Gastroesophageal sphincter (tissue), 4 donors: Measurements from ENCODE around the gene RAB32. TPM values are rescaled to one million over a fixed set of nuclear protein-coding genes. Genes with fewer than 3 reads are reported as not detected.

Experiments used
- ATAC-seq: fragments of 150-250 bp; one replicate; pipeline ENCODE4 v1.9.1; 2016; ENCODE audit warnings: mild to moderate bottlenecking, moderate library complexity
- H3K27ac ChIP-seq, 4 donors: fragments of 200-600 bp; sonication (generic) in 3 of 4; 1 replicate in 3 of 4; 2 replicates in 1 of 4; pipeline ENCODE4 v1.5.1; 2016 to 2019
- H3K27me3 ChIP-seq: fragments of 200-600 bp; sonication (generic); one replicate; pipeline ENCODE4 v1.5.1; 2019
- H3K36me3 ChIP-seq, 2 donors: fragments of 200-600 bp; sonication (generic); one replicate each; pipeline ENCODE4 v1.5.1; 2019; ENCODE audit warnings: control low read depth in 1 of 2
- H3K4me1 ChIP-seq, 3 donors: fragments of 200-600 bp; sonication (generic); 1 replicate in 2 of 3; 2 replicates in 1 of 3; pipeline ENCODE4 v1.5.1; 2016 to 2019; ENCODE audit warnings: control low read depth in 2 of 3
- H3K4me3 ChIP-seq, 2 donors: fragments of 200-600 bp; sonication (generic); one replicate each; pipeline ENCODE4 v1.5.1; 2019; ENCODE audit warnings: mild to moderate bottlenecking in 1 of 2, moderate library complexity in 1 of 2
- H3K9me3 ChIP-seq, 3 donors: fragments of 200-600 bp; sonication (generic); one replicate each; pipeline ENCODE4 v1.5.1; 2017 to 2019; ENCODE audit warnings: control low read depth in 2 of 3
- EP300 ChIP-seq: sonication (generic); formaldehyde crosslinking; IDR thresholded peaks from one replicate; pipeline ENCODE4 v1.6.1; 2017; ENCODE audit warnings: antibody characterized with exemption, mild to moderate bottlenecking
- POLR2A ChIP-seq, 2 donors: fragments of 450-650 bp; IDR thresholded peaks; one replicate each; pipeline ENCODE4 v1.6.1; 2017; ENCODE audit warnings: antibody characterized with exemption in 2 of 2, mild to moderate bottlenecking in 2 of 2, moderate library complexity in 1 of 2
- POLR2AphosphoS5 ChIP-seq: sonication (generic); formaldehyde crosslinking; IDR thresholded peaks from one replicate; pipeline ENCODE4 v1.6.1; 2017; ENCODE audit warnings: antibody characterized with exemption
- WGBS, 2 donors: methylation state at CpG; one replicate each; pipeline ENCODE4 v1.1.5; 2018; ENCODE audit warnings: low coverage in 1 of 2; 5-methylcytosine and 5-hydroxymethylcytosine counted together
- total RNA-seq, 4 donors: library from RNA; depleted of rRNA; stranded (reverse); fragments of >200 nt; gene quantifications; one replicate each; pipeline ENCODE4 v1.1.0, GENCODE V29; 2016
- TF ChIP-seq, protein P1 (sequence below), 4 experiments: fragments of 200-600 bp in 2 of 4; fragments of 450-650 bp in 2 of 4; sonication (generic) in 1 of 4; IDR thresholded peaks; one replicate each; pipeline ENCODE4 v1.5.1; 2017 to 2019; ENCODE audit warnings: antibody characterized with exemption in 4 of 4, mild to moderate bottlenecking in 2 of 4, moderate library complexity in 2 of 4

The RAB32 gene
- total RNA-seq, 4 donors from 2014 or later = 23.0 to 47.4 (median 34.1) TPM

DNA sequence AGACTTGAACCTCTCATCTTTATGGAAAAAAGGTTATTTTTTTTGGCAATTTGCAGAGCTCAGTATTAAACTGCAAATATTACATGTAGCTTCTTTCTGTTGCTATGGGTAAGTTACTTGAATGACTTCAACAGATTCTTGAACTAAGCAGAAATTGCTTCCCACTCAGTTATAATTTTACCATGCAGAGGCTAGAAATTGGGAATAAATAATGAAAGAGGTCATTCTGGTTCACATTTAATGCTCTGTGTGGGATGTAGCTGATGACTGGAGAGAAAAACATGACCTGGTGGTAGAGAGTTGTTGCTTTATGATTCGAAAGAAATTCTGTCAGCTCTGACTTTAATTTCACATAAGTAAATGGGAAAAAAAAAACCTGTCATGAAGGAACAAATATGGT, 38.3 kb downstream of the RAB32 start:
- WGBS, 2 donors = 36 to 50% methylated on average over 1 of the region's 1 CpG
- Histone ChIP-seq H3K36me3 (no peaks in the 10 kb centered on the region), H3K4me1 (no peaks in the 10 kb centered on the region), H3K9me3 (no peaks in the 10 kb centered on the region), H3K4me3 (no peak overlapping the region), H3K27me3 (no peaks in the 10 kb centered on the region), H3K27ac (no peak overlapping the region)
- TF ChIP-seq, protein P1, sequence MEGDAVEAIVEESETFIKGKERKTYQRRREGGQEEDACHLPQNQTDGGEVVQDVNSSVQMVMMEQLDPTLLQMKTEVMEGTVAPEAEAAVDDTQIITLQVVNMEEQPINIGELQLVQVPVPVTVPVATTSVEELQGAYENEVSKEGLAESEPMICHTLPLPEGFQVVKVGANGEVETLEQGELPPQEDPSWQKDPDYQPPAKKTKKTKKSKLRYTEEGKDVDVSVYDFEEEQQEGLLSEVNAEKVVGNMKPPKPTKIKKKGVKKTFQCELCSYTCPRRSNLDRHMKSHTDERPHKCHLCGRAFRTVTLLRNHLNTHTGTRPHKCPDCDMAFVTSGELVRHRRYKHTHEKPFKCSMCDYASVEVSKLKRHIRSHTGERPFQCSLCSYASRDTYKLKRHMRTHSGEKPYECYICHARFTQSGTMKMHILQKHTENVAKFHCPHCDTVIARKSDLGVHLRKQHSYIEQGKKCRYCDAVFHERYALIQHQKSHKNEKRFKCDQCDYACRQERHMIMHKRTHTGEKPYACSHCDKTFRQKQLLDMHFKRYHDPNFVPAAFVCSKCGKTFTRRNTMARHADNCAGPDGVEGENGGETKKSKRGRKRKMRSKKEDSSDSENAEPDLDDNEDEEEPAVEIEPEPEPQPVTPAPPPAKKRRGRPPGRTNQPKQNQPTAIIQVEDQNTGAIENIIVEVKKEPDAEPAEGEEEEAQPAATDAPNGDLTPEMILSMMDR (IDR thresholded peaks at IDR 0.05) = no peak
- no peak for TF ChIP-seq EP300
- no peak for TF ChIP-seq POLR2AphosphoS5
- no peak for TF ChIP-seq POLR2A (IDR thresholded peaks at IDR 0.05)
- ATAC-seq = no peak

DNA sequence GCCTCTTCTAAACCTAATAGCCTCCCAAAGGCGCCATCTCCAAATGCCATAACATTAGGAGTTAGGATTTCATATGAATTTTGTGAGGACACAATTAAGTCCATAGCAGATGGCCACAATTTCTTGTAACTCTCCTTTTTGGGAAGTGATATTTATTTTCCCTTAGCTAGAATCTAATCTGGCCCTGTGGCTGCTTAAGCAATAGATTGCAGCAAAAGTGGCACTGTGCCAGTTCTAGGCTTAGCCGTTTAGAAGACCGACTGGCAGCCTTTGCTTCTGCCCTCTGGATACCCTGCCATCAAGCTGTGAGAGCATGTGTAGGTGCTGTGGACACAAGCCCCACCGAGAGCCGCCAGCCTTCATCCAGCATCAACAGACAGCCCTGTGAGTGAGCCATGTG, 39.2 kb downstream of the RAB32 start:
- TF ChIP-seq, protein P1 (IDR thresholded peaks at IDR 0.05) = no peak
- TF ChIP-seq POLR2AphosphoS5 (no peak), POLR2A (IDR thresholded peaks at IDR 0.05) (no peak), EP300 (no peak)
- no peaks in the 10 kb centered on the region for H3K4me1 ChIP-seq
- no peak overlapping the region for H3K4me3 ChIP-seq
- ATAC-seq = no peak
- WGBS, 2 donors = 50 to 60% methylated on average over 1 to 2 of the region's 5 CpGs
- no peaks in the 10 kb centered on the region for H3K9me3 ChIP-seq
- H3K27ac ChIP-seq = no peak overlapping the region
- no peaks in the 10 kb centered on the region for H3K36me3 ChIP-seq
- no peaks in the 10 kb centered on the region for H3K27me3 ChIP-seq

DNA sequence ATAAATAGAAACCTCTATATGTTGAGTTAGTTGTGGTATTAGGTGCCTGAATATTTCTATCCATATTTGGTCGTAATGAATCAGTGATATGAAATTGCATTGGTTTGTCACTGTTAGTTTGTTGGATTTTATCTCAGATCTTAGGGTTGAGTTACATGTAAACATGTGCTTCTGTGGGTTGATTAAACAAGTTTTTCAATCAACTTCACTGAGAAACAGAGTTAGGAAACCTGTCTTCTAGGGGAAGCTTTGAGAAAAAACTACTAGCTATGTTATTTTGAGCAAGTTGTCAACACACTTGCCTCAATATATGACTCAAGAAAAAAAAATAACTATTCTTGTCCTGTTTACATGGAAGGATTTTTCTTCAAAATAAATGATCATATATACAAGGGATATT, 40.3 kb downstream of the RAB32 start:
- no peaks in the 10 kb centered on the region for H3K27me3 ChIP-seq
- 36 to 55% methylated on average over 1 of the region's 1 CpG for WGBS, 2 donors
- H3K27ac ChIP-seq = no peak overlapping the region
- TF ChIP-seq EP300 (no peak), POLR2A (IDR thresholded peaks at IDR 0.05) (no peak), POLR2AphosphoS5 (no peak)
- TF ChIP-seq, protein P1 (IDR thresholded peaks at IDR 0.05) = no peak
- no peak overlapping the region for H3K4me3 ChIP-seq
- H3K9me3 ChIP-seq = no peaks in the 10 kb centered on the region
- H3K4me1 ChIP-seq = no peaks in the 10 kb centered on the region
- H3K36me3 ChIP-seq = no peaks in the 10 kb centered on the region
- ATAC-seq = no peak

DNA sequence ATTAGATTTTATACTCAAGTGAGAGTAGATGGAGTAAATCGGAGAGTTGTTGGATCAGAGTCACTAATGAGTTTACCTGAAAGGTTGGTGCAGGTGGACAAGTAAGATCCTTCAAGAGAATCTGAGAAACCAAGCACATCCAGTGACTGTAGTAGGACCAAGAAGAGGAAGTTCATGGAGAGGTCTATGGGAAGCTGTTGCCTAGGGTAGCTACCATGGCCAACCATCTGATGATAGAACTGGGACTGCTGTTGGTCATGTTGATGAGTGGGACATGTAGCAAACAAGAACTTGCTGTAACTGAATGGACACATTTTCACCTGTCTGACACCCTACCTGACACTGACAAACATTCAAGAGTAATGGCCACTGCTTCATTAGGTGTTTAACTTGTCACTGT, 43.8 kb downstream of the RAB32 start:
- TF ChIP-seq EP300 (no peak), POLR2A (IDR thresholded peaks at IDR 0.05) (no peak), POLR2AphosphoS5 (no peak)
- TF ChIP-seq, protein P1 (IDR thresholded peaks at IDR 0.05) = no peak
- H3K36me3 ChIP-seq = no peaks in the 10 kb centered on the region
- H3K4me1 ChIP-seq = no peaks in the 10 kb centered on the region
- H3K27ac ChIP-seq = no peak overlapping the region
- H3K27me3 ChIP-seq = no peaks in the 10 kb centered on the region
- ATAC-seq = no peak
- 67% methylated on average over 1 of the region's 1 CpG; no CpG with 5 or more reads in 1 of the 2 donors for WGBS, 2 donors
- H3K4me3 ChIP-seq = no peak overlapping the region
- H3K9me3 ChIP-seq = no peaks in the 10 kb centered on the region

DNA sequence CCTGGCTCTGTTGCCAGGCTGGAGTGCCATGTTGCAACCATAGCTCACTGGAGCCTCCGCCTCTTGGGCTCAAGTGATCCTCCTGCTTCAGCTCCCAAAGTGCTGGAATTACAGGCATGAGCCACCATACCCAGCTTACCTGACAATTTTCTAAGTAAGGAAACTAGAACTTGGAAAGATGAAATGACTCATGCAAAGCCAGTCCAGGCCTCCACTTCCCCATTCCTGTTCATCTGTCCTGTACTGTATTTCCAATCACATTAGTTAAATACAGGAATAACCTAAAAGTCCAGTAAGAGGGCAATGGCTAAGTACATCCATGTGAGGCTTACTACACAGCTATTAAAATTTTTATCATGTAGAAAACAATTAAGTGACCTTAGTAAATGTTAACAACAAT, 46.9 kb downstream of the RAB32 start:
- Histone ChIP-seq H3K27ac (no peak overlapping the region), H3K27me3 (no peaks in the 10 kb centered on the region), H3K4me3 (no peak overlapping the region), H3K9me3 (no peaks in the 10 kb centered on the region), H3K4me1 (no peaks in the 10 kb centered on the region), H3K36me3 (no peaks in the 10 kb centered on the region)
- no peak for ATAC-seq
- no peak for TF ChIP-seq POLR2AphosphoS5
- no peak for TF ChIP-seq POLR2A (IDR thresholded peaks at IDR 0.05)
- TF ChIP-seq, protein P1 (IDR thresholded peaks at IDR 0.05) = no peak
- TF ChIP-seq EP300 = no peak
- WGBS, 2 donors = no CpG with 5 or more reads among the region's 1 CpG
